GM12878 (cell line): ENCODE results near the gene HSPA1B. TPM values are rescaled to one million over a fixed set of nuclear protein-coding genes. Genes with fewer than 3 reads are reported as not detected.

Experiments used
- BACH1 ChIP-seq: fragments of 450-650 bp; IDR thresholded peaks from 2 replicates; pipeline ENCODE4 v1.6.1; 2017; ENCODE audit warnings: mild to moderate bottlenecking, borderline replicate concordance
- BCL11A ChIP-seq: IDR thresholded peaks from 2 replicates; pipeline ENCODE4 v1.6.1; 2011; ENCODE audit warnings: low read depth, low read length
- E2F8 ChIP-seq: fragments of 450-650 bp; IDR thresholded peaks from 2 replicates; pipeline ENCODE4 v1.6.1; 2018; ENCODE audit warnings: mild to moderate bottlenecking, low read depth, moderate library complexity; ENCODE audit not compliant: partially characterized antibody
- EGR1 ChIP-seq, 2 experiments: IDR thresholded peaks; 1 replicate in 1 of 2; 2 replicates in 1 of 2; pipeline ENCODE4 v1.6.1; 2011 to 2012; ENCODE audit warnings: low read depth in 2 of 2, low read length in 2 of 2, borderline replicate concordance in 1 of 2, mild to moderate bottlenecking in 1 of 2, moderate library complexity in 1 of 2
- GATAD2B ChIP-seq: fragments of 450-650 bp; conservative IDR thresholded peaks from 2 replicates; pipeline ENCODE4 v1.6.1; 2017; ENCODE audit warnings: low read depth, mild to moderate bottlenecking, moderate library complexity
- HDAC2 ChIP-seq: fragments of 200-600 bp; sonication (generic); IDR thresholded peaks from 2 replicates; pipeline ENCODE4 v1.6.1; 2017
- NFXL1 ChIP-seq: fragments of 450-650 bp; IDR thresholded peaks from 2 replicates; pipeline ENCODE4 v1.6.1; 2017; ENCODE audit warnings: antibody characterized with exemption, mild to moderate bottlenecking, borderline replicate concordance
- NFYB ChIP-seq: IDR thresholded peaks from 2 replicates; pipeline ENCODE4 v1.6.1; 2011; ENCODE audit warnings: low read depth, mild to moderate bottlenecking, low read length, improper control_type of control experiment, moderate library complexity; ENCODE audit not compliant: insufficient read depth
- NR2C1 ChIP-seq: fragments of 450-650 bp; IDR thresholded peaks from 2 replicates; pipeline ENCODE4 v1.6.1; 2017; ENCODE audit warnings: antibody characterized with exemption, mild to moderate bottlenecking, moderate library complexity
- NR2F1 ChIP-seq: fragments of 450-650 bp; conservative IDR thresholded peaks from 2 replicates; pipeline ENCODE4 v1.6.1; 2017; ENCODE audit warnings: mild to moderate bottlenecking
- NRF1 ChIP-seq: conservative IDR thresholded peaks from 2 replicates; pipeline ENCODE4 v1.6.1; 2011; ENCODE audit warnings: mild to moderate bottlenecking, low read depth, low read length, improper control_type of control experiment
- RAD21 ChIP-seq: IDR thresholded peaks from 2 replicates; pipeline ENCODE4 v1.6.1; 2011; ENCODE audit warnings: mild to moderate bottlenecking, low read depth, low read length, moderate library complexity; ENCODE audit not compliant: insufficient read depth
- RELB ChIP-seq: fragments of 450-650 bp; IDR thresholded peaks from 2 replicates; pipeline ENCODE4 v1.6.1; 2017; ENCODE audit warnings: low read depth, mild to moderate bottlenecking, moderate library complexity
- SMAD1 ChIP-seq: fragments of 450-650 bp; IDR thresholded peaks from 2 replicates; pipeline ENCODE4 v1.6.1; 2018; ENCODE audit warnings: mild to moderate bottlenecking, low read depth; ENCODE audit not compliant: partially characterized antibody
- SPI1 ChIP-seq: IDR thresholded peaks from 2 replicates; pipeline ENCODE4 v1.6.1; 2011; ENCODE audit warnings: low read depth, mild to moderate bottlenecking, low read length, moderate library complexity, borderline replicate concordance; ENCODE audit not compliant: insufficient read depth
- STAT3 ChIP-seq: IDR thresholded peaks from 2 replicates; pipeline ENCODE4 v1.6.1; 2011; ENCODE audit warnings: low read depth, low read length, improper control_type of control experiment
- SUZ12 ChIP-seq: fragments of 200-600 bp; sonication (generic); IDR thresholded peaks from one replicate; pipeline ENCODE4 v1.6.1; 2018; ENCODE audit warnings: antibody characterized with exemption, mild to moderate bottlenecking; ENCODE audit not compliant: unreplicated experiment
- YBX1 ChIP-seq: fragments of 450-650 bp; IDR thresholded peaks from 2 replicates; pipeline ENCODE4 v1.6.1; 2016; ENCODE audit warnings: antibody characterized with exemption
- ZBED1 ChIP-seq: IDR thresholded peaks from 2 replicates; pipeline ENCODE4 v1.6.1; 2016; ENCODE audit warnings: borderline replicate concordance
- ZSCAN29 ChIP-seq: fragments of 450-650 bp; IDR thresholded peaks from 2 replicates; pipeline ENCODE4 v1.6.1; 2017; ENCODE audit warnings: mild to moderate bottlenecking, moderate library complexity
- polyA plus RNA-seq, 11 experiments: library from polyadenylated mRNA; depleted of rRNA in 4 of 11; unstranded in 6 of 11; stranded (reverse) in 5 of 11; fragments of >200 nt; fragmentation: Nextera tagmentation in 4 of 11; fragmentation: Illumina TruSeq in 1 of 11; extraction: Ambion mirVana in 4 of 11; extraction: Trizol in 1 of 11; gene quantifications; 1 replicate in 1 of 11; 2 replicates in 10 of 11; pipeline versions ENCODE4 v1.2.1 to v1.2.3, GENCODE V29; 2011 to 2016; ENCODE audit warnings: inconsistent platforms in 2 of 11, missing spikeins in 2 of 11, low read depth in 1 of 11
- total RNA-seq, 4 experiments: library from RNA; depleted of rRNA in 3 of 4; stranded (reverse); fragments of >200 nt in 3 of 4; fragmentation: Illumina TruSeq in 1 of 4; extraction: Trizol in 1 of 4; gene quantifications; 2 replicates each; pipeline versions ENCODE4 v1.2.1 to v1.2.3, GENCODE V29; 2013 to 2021
- TF ChIP-seq, protein P1 (sequence below): fragments of 450-650 bp; IDR thresholded peaks from 2 replicates; pipeline ENCODE4 v1.6.1; 2018; ENCODE audit warnings: borderline replicate concordance, mild to moderate bottlenecking; ENCODE audit not compliant: partially characterized antibody

HSPA1B gene
- total and polyA plus RNA-seq, 10 of the 15 experiments (the other 5 are each of a cell fraction or from before 2014, with no cell fraction given): 0.11 to 40.5 (median 12.8) TPM

GRCh38 chr6:31862344-31863235 is 35.1 kb downstream of the HSPA1B start, which contains the start of gene NEU1 (continued):
- no peak for TF ChIP-seq STAT3
- TF ChIP-seq ZBED1: no peak
- TF ChIP-seq NFXL1: no peak
- TF ChIP-seq ZSCAN29: no peak
- no peak for TF ChIP-seq NRF1
- TF ChIP-seq BCL11A: no peak
- TF ChIP-seq NFYB: peak; percentile 84
- peak; percentile 66; the same call in 1 of the 2 replicates for TF ChIP-seq NR2F1
- TF ChIP-seq HDAC2: no peak
- no peak for TF ChIP-seq RAD21
- TF ChIP-seq SPI1: no peak
- no peak for TF ChIP-seq SUZ12
- peak; percentile 90 for TF ChIP-seq BACH1
- no peak for TF ChIP-seq GATAD2B
- TF ChIP-seq RELB: peak; percentile 79; the same call in 1 of the 2 replicates
- TF ChIP-seq YBX1: no peak
- TF ChIP-seq EGR1 (IDR thresholded peaks at IDR 0.05; ENCODE audit: borderline replicate concordance in 1 of 2, low read depth in 2 of 2, low read length in 2 of 2): no peak
- TF ChIP-seq E2F8: no peak
- TF ChIP-seq, protein P1, sequence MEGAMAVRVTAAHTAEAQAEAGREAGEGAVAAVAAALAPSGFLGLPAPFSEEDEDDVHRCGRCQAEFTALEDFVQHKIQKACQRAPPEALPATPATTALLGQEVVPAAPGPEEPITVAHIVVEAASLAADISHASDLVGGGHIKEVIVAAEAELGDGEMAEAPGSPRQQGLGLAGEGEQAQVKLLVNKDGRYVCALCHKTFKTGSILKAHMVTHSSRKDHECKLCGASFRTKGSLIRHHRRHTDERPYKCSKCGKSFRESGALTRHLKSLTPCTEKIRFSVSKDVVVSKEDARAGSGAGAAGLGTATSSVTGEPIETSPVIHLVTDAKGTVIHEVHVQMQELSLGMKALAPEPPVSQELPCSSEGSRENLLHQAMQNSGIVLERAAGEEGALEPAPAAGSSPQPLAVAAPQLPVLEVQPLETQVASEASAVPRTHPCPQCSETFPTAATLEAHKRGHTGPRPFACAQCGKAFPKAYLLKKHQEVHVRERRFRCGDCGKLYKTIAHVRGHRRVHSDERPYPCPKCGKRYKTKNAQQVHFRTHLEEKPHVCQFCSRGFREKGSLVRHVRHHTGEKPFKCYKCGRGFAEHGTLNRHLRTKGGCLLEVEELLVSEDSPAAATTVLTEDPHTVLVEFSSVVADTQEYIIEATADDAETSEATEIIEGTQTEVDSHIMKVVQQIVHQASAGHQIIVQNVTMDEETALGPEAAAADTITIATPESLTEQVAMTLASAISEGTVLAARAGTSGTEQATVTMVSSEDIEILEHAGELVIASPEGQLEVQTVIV: peak; percentile 66
- TF ChIP-seq SMAD1: no peak
- TF ChIP-seq NR2C1: peak; percentile 74
